ENCODE measurements around the gene LIPC.

GRCh38 chr15:58605931-58606530 is 174.2 kb downstream of the LIPC start:
- TF ChIP-seq POLR2A (IDR thresholded peaks at IDR 0.05) (no peak), CTCF (IDR thresholded peaks at IDR 0.05) (no peak), POLR2AphosphoS5 (IDR thresholded peaks at IDR 0.05) (no peak)

Data from stomach (tissue), 4 donors.